ENCODE results near the gene PADI4.
"Not testable (repeated sequence)": the region's sequence is repeated elsewhere in the genome, so short reads cannot be mapped to it uniquely, and the experiment has no call there.

Gene PADI4

GRCh38 chr1:17316704-17317103 lies 8.7 kb downstream of the PADI4 start:
- DNase-seq = no peak

DNA sequence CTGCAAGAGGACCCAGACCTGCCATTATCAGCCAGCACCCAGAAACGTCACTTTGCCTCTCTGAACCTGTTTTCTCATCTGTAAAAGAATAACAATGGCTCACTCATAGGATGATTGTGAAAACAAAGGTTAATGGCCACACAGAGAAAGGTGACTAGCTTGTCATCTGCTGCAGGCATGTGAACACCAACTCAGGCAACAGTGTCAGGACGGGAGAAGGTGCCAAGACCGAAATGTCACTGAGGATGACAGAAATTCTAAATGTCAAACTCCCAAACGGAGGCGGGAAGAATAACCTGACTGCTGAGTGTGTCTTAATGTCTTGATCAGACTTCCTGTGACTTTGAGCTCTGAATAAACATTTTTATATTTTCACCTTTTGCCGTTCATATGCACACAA lies 10.3 kb downstream of the PADI4 start:
- no peak for DNase-seq

GRCh38 chr1:17319561-17320350 lies 11.8 kb downstream of the PADI4 start:
- DNase-seq = no peak

DNA sequence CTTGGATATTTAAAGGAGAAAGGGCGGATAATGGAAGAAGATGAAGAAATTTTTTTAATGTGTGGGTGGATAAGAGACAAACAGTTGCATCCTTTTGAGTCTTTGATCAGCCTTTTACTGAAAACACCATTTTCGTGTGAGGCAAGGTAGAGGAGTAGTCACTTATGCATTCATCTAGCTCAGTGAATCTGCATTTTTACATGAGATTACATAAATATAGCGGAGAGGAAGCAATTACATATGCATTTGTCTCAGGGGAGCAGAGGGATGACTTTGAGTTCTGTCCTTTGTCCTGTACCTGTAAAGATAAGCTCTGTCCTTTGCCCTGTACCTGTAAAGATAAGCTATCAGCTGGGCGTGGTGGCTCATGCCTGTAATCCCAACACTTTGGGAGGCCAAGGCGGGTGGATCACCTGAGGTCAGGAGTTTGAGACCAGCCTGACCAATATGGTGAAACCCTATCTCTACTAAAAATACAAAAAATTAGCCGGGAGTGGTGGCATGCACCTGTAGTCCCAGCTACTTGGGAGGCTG lies 13.9 kb downstream of the PADI4 start:
- not testable (repeated sequence) for DNase-seq

DNA sequence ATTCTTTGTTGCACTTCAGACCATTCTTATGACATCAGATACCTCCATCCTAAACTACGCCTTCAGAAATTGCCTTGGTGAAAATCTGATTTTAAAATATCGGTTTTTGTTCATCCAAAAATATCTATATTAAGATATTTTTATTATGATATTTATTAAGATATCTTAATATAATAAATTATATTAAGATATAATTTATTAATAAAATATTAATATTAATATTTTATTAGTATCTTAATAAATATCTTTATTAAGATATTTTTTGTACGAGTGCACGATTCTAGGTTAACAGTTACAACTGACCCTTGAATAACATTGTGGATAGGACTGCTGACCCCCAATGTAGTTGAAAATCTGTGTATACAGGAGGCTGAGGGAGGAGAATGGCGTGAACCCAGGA lies 20.9 kb downstream of the PADI4 start:
- DNase-seq = no peak

DNA sequence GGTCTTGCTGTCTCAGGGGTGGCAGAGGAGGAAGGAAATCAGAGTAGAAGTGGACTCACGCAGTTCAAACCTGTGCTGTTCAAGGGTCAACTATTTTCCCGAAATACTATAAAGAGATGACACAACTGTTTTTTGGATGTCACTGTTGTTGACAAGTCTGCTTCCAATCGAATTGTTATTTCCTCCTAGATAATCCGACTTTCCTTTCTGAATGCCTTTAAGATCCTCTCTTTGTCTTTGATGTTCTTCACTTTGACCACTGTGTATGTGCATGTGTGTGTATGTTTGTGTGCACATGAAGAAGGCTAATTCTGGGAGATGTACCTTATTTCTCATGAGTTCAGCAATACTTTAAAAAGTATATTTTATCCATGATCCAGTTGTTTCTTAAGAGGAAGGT lies 21.6 kb downstream of the PADI4 start:
- DNase-seq = no peak

- DNase-seq = no peak
Measured at GRCh38 chr1:17330856-17331255, 22.9 kb downstream of the PADI4 start.

- no peak for DNase-seq
Measured at GRCh38 chr1:17333081-17333480, 25.1 kb downstream of the PADI4 start.

GRCh38 chr1:17335821-17336710 lies 28.1 kb downstream of the PADI4 start:
- DNase-seq = peak; percentile 68

DNA sequence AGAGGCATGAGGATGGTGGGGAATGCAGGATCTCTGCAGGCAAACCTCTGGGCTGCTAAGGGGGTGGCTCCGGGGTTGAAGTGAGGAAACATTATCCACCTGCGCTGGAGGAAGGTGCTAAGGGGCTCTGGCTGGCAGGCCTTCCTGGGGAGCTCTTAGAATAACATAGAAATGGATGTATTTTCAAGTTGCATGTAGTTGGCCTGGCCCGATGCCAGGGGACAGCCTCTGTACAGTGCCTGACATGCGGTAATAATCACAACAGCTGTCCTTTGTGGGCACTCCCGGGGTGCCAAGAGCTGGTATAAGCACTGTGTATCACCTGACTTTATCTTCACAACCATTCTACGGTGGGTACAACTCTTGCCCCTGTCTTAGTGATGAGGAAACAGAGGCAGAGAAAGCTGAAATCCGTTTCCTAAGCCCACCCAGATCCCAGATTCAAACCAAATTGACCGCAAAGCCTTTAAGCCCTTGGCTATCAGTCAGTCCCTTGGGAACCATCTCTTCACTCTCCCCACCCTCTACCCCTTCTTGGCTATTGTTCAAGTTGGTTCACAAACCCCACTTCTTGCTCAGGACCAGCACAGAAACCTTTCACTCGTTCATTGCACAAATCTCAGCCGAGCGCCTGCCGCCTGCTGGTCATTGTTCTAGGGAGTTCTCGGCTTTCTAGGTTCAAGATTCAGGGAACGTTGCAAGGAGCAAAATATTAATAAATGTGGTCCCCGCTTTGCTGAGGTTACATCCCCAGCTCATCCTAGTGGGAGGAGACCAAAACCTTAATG lies 30.9 kb downstream of the PADI4 start:
- no peak for DNase-seq

DNA sequence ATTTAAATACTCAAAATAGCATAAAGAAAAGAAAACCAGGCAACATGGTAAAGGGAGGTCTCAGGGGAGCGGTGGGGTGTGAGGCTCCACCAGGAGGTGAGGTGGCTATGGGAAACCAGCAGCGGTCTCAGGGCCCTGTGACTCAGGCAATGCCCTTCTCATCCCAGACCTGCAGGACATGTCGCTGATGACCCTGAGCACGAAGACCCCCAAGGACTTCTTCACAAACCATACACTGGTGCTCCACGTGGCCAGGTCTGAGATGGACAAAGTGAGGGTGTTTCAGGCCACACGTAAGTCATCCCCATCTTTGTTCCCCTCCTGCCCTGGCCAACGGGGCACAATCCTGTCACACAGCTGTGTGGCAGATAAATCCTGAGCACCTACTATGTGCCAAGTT lies 31.5 kb downstream of the PADI4 start:
- no peak for DNase-seq

GRCh38 chr1:17340358-17340757 lies 32.4 kb downstream of the PADI4 start:
- no peak for DNase-seq

DNA sequence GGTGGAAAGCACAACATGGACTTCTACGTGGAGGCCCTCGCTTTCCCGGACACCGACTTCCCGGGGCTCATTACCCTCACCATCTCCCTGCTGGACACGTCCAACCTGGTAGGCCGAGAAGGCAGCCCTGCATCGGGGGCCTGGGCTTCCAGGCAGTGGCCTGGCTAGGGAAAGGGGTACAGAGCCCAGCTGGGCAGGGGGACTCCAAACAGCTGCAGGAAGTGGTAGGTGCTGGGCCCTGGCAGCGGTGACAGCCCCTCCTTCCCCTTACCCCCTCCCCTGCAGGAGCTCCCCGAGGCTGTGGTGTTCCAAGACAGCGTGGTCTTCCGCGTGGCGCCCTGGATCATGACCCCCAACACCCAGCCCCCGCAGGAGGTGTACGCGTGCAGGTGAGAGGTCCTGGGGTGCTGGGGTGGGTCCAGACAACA lies 34.0 kb downstream of the PADI4 start:
- DNase-seq = no peak

GRCh38 chr1:17345506-17345905 lies 37.5 kb downstream of the PADI4 start:
- not testable (repeated sequence) for DNase-seq

- DNase-seq = no peak
Measured at GRCh38 chr1:17346046-17346789, 38.2 kb downstream of the PADI4 start.

DNA sequence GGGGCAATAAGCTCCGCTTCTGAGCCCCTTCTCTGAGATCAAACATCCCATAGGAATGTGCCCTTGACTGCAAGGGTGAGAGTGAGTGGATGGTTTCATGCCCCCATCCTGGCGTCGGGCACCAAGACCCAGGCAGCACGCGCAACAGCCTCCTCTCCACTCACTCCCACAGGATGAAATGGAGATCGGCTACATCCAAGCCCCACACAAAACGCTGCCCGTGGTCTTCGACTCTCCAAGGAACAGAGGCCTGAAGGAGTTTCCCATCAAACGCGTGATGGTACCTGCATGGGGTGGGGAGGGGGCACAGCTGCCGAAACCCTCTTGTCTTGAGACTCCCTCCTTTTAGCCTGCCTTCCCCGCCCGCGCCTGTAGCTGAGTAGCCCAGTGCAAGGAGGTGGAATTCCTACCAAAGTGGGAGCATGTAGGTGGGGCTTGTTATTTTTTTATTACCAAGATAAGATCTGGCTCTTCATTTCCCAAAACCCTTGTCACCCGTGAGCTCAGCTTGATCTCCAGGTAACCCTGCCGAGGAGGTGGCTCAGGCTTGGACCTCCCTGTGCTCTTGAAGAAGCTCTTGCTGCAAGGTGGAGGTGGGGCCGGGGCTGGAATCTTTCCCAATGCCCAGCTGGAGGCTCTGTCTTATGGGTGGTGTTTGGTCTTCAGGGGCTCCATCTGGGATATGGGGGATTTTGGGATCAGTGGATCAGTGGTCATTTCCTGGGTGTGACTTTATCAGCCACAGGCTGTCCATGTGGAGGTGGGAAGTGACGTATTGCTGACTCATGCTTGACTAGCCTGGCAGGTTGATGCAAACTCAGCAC lies 40.0 kb downstream of the PADI4 start:
- DNase-seq = no peak

DNA sequence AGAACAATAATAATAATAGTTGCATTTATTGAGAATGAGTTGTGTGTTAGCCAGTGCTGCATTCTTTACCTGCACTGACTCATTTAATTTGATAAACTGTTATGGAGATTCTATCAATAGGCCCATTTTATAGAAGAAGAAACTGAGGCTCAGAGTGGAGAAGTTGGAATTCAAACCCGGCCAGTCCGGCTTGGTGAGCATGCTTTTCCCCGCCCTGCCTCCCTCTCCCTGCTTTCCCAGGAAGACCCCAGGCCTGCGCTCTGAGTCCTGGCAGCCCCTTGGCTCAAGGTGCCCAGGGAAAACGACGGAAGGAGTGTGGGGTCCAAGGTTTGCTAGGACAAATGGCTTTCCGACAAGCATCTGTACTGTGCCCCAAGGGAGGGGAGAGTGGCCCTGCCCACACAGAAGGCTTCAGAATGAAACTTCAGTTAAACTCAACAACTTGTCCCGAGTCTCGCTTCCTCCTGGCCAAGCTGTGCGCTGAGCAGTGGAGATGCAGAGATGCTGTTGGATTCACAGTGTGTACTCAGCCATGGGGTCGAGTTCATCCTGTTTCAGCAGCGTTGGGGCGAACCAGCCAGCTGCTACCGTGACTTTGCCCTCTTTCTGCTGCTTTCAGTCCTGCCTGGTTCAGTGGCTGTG lies 40.7 kb downstream of the PADI4 start:
- no peak for DNase-seq

GRCh38 chr1:17350083-17350482 lies 42.1 kb downstream of the PADI4 start:
- no peak for DNase-seq

DNA sequence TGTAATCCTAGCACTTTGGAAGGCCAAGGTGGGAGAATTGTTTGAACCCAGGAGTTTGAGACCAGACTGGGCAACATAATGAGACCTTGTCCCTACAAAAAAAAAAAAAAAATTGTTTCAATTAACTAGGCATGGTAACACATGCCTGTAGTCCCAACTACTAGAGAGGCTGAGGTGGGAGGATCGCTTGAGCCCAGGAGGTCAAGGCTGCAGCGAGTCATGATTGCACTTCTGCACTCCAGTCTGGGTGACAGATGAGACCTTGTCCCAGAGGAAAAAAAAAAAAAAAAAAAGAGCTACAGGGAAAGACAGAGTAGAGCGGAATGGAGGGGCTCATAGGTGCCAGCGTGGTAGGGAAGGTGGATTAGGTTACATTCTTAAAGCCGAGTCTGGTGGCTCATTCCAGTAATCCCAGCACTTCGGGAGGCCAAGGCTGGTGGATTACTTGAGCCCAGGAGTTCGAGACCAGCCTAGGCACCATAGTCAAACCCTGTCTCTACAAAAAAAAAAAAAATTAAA lies 43.0 kb downstream of the PADI4 start:
- no peak for DNase-seq

- DNase-seq = no peak
Measured at GRCh38 chr1:17351598-17352324, 43.8 kb downstream of the PADI4 start.

Measured in NCI-H1694 treated with DMSO at 0.1 percent for 48 hours (cell line).